ENCODE results near the gene DDN. TPM values are rescaled to one million over a fixed set of nuclear protein-coding genes. Genes with fewer than 3 reads are reported as not detected.

The DDN gene
- total RNA-seq, 1 experiment from 2014 or later: 0.17 TPM

DNA sequence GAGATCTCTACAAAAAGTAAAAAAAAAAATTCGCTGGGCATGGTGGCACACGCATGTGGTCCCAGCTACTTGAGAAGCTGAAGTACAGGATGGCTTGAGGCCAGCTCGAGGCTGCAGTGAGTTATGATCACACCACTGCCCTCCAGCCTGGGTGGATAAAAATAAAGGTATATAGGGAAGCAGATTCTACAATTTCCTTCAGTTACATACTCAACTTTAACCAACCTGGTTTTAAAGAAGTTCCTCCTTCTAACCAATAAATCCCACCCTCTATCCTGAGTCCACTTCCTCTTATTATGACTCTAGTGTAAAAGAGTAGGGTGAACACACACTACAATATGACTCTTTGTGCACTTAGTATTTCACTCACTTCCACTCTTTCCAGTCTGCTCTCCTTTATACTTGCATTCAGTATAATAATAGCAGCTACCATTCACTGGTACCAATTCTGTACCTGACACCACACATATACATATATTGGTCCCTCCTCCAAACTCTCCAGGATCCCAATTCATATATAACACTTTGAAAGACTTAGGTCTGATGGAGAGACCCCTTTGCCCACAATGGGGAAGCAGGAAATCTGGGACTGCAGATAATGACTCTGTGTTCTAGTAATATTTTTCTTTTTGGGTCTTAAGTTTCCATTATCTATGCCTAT lies 44.2 kb downstream of the DDN start:
- Histone ChIP-seq H3K4me2 (peak overlapping the region; percentile 92), H3K9me2 (ENCODE audit: insufficient read depth) (no peaks in the 10 kb centered on the region), H3K4me1 (replicated peaks; ENCODE audit: insufficient read depth) (peaks cover 24% of the 10 kb centered on the region), H4K20me1 (ENCODE audit: insufficient read depth) (peaks cover 57% of the 10 kb centered on the region), H3K79me2 (ENCODE audit: low read depth) (peaks cover 65% of the 10 kb centered on the region), H3F3A (ENCODE audit: insufficient read depth, low read depth) (peaks cover 34% of the 10 kb centered on the region; the same call in 1 of the 2 replicates), H2AFZ (no peak overlapping the region), H3K27me3 (ENCODE audit: insufficient read depth, low read depth) (no peaks in the 10 kb centered on the region), H3K9me3 (ENCODE audit: insufficient read depth, low read depth) (no peaks in the 10 kb centered on the region), H3K4me3 (peak overlapping the region; percentile 69; the same call in 1 of the 2 replicates), H3K27ac (no peak overlapping the region), H3K36me3 (ENCODE audit: low read depth) (peaks cover 27% of the 10 kb centered on the region)
- ChIA-PET CTCF (no interaction called here), POLR2A (ENCODE audit: unreplicated experiment) (no interaction called here)
- intact Hi-C loops (cut with micrococcal nuclease; ENCODE audit: unreplicated experiment): no loop called here
- DNase-seq: no peak
- no TSS peak for BruUV-seq (replicated peaks)
- no peak for TF ChIP-seq EZH2 (IDR thresholded peaks at IDR 0.05; ENCODE audit: low read depth)
- TF ChIP-seq, protein P1, sequence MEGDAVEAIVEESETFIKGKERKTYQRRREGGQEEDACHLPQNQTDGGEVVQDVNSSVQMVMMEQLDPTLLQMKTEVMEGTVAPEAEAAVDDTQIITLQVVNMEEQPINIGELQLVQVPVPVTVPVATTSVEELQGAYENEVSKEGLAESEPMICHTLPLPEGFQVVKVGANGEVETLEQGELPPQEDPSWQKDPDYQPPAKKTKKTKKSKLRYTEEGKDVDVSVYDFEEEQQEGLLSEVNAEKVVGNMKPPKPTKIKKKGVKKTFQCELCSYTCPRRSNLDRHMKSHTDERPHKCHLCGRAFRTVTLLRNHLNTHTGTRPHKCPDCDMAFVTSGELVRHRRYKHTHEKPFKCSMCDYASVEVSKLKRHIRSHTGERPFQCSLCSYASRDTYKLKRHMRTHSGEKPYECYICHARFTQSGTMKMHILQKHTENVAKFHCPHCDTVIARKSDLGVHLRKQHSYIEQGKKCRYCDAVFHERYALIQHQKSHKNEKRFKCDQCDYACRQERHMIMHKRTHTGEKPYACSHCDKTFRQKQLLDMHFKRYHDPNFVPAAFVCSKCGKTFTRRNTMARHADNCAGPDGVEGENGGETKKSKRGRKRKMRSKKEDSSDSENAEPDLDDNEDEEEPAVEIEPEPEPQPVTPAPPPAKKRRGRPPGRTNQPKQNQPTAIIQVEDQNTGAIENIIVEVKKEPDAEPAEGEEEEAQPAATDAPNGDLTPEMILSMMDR (conservative IDR thresholded peaks at IDR 0.05): no peak

DNA sequence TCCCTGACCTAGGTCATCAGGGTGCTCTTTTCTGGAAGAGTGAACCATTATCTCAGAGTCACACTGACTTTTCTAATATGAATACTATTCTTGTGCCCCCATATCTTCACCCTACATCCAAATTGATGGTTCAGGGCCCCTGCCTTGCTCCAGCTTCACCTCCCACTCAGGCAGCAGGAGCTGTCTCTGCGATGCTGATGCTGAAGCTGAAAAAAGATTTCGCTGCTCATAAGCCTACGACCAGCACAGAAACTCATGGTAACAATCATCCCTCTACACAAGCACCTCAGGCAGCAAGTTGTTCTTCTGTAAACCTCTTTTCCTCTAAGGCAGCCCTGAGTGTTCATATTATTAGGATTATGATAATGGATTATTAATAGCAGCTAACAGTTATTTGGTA lies 45.1 kb downstream of the DDN start:
- Histone ChIP-seq H3F3A (ENCODE audit: insufficient read depth, low read depth) (peaks cover 34% of the 10 kb centered on the region; the same call in 1 of the 2 replicates), H3K4me2 (no peak overlapping the region), H2AFZ (no peak overlapping the region), H3K36me3 (ENCODE audit: low read depth) (peaks cover 32% of the 10 kb centered on the region), H3K9me3 (ENCODE audit: insufficient read depth, low read depth) (no peaks in the 10 kb centered on the region), H4K20me1 (ENCODE audit: insufficient read depth) (peaks cover 66% of the 10 kb centered on the region), H3K4me3 (no peak overlapping the region), H3K9me2 (ENCODE audit: insufficient read depth) (no peaks in the 10 kb centered on the region), H3K79me2 (ENCODE audit: low read depth) (peaks cover 73% of the 10 kb centered on the region), H3K4me1 (replicated peaks; ENCODE audit: insufficient read depth) (peaks cover 24% of the 10 kb centered on the region), H3K27ac (no peak overlapping the region), H3K27me3 (ENCODE audit: insufficient read depth, low read depth) (no peaks in the 10 kb centered on the region)
- ChIA-PET CTCF (no interaction called here), POLR2A (ENCODE audit: unreplicated experiment) (no interaction called here)
- TF ChIP-seq, protein P1 (conservative IDR thresholded peaks at IDR 0.05): no peak
- no peak for TF ChIP-seq EZH2 (IDR thresholded peaks at IDR 0.05; ENCODE audit: low read depth)
- no TSS peak for BruUV-seq (replicated peaks)
- DNase-seq: no peak
- intact Hi-C loops (cut with micrococcal nuclease; ENCODE audit: unreplicated experiment): no loop called here

DNA sequence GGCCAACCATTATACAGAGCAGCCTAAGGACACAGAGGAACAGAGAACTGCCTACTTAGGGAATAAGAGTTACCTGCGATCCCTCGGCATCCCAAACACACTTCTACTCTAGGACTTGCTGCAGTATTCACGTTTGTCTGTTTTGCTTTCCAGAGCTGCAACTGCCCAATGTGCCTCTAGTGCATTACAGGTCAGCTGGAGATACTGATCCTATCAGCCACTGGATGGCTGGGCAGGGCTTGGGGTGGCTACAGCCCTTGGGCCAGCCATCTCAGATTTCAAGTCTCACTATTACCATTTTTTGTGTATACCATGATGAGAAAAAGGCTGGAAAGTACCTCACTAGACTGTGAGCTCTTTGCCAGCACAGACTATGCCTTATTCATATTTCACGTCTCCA lies 46.5 kb downstream of the DDN start:
- Histone ChIP-seq H3K36me3 (ENCODE audit: low read depth) (peaks cover 32% of the 10 kb centered on the region), H3F3A (ENCODE audit: insufficient read depth, low read depth) (peaks cover 33% of the 10 kb centered on the region), H3K4me3 (no peak overlapping the region), H3K79me2 (ENCODE audit: low read depth) (peaks cover 85% of the 10 kb centered on the region), H2AFZ (no peak overlapping the region), H3K27ac (no peak overlapping the region), H4K20me1 (ENCODE audit: insufficient read depth) (peaks cover 77% of the 10 kb centered on the region), H3K27me3 (ENCODE audit: insufficient read depth, low read depth) (no peaks in the 10 kb centered on the region), H3K4me2 (no peak overlapping the region), H3K4me1 (replicated peaks; ENCODE audit: insufficient read depth) (peaks cover 30% of the 10 kb centered on the region), H3K9me2 (ENCODE audit: insufficient read depth) (no peaks in the 10 kb centered on the region), H3K9me3 (ENCODE audit: insufficient read depth, low read depth) (no peaks in the 10 kb centered on the region)
- no peak for DNase-seq
- TF ChIP-seq, protein P1 (conservative IDR thresholded peaks at IDR 0.05): no peak
- TF ChIP-seq EZH2 (IDR thresholded peaks at IDR 0.05; ENCODE audit: low read depth): no peak
- BruUV-seq (replicated peaks): no TSS peak
- CTCF ChIA-PET: interaction anchor here (0.5 kb wide), 1 partner anchor 94 kb away, joined by 7 read pairs; no protein-coding TSS in a partner anchor
- intact Hi-C loops (cut with micrococcal nuclease; ENCODE audit: unreplicated experiment): no loop called here
- POLR2A ChIA-PET (ENCODE audit: unreplicated experiment): no interaction called here

Data from PC-9 (cell line).